PFSK-1 (cell line): ENCODE results near the gene NASP.

Experiments
- FOXP2 ChIP-seq: optimal IDR thresholded peaks from 2 replicates; pipeline ENCODE3; 2011; ENCODE audit warnings: borderline replicate concordance, control low read depth, inconsistent platforms; ENCODE audit not compliant: insufficient read depth; ENCODE audit errors: extremely low read length, extremely low read depth
- POLR2AphosphoS5 ChIP-seq: IDR thresholded peaks from 2 replicates; pipeline ENCODE4 v1.6.1; 2012; ENCODE audit warnings: low read depth, mild to moderate bottlenecking, control low read depth, low read length, moderate library complexity
- SIN3A ChIP-seq: IDR thresholded peaks from 2 replicates; pipeline ENCODE4 v1.6.1; 2012; ENCODE audit warnings: mild to moderate bottlenecking, low read length, moderate library complexity, borderline replicate concordance; ENCODE audit not compliant: insufficient read depth
- TAF1 ChIP-seq: IDR thresholded peaks from 2 replicates; pipeline ENCODE4 v1.6.1; 2012; ENCODE audit warnings: low read length, control low read depth, borderline replicate concordance; ENCODE audit not compliant: insufficient read depth
- TF ChIP-seq, protein P1 (sequence below), 2 experiments: IDR thresholded peaks; 2 replicates each; pipeline versions ENCODE4 v1.6.1 to v1.8.0; 2011 to 2012; ENCODE audit warnings: low read depth in 2 of 2, low read length in 2 of 2, control low read depth in 1 of 2, inconsistent platforms in 1 of 2, mild to moderate bottlenecking in 1 of 2, moderate library complexity in 1 of 2; ENCODE audit not compliant: insufficient read depth in 1 of 2

NASP gene

GRCh38 chr1:45545553-45546310, 38.1 kb upstream of the NASP start:
- TF ChIP-seq SIN3A: no peak
- no peak for TF ChIP-seq FOXP2
- no peak for TF ChIP-seq POLR2AphosphoS5
- TF ChIP-seq, protein P1, sequence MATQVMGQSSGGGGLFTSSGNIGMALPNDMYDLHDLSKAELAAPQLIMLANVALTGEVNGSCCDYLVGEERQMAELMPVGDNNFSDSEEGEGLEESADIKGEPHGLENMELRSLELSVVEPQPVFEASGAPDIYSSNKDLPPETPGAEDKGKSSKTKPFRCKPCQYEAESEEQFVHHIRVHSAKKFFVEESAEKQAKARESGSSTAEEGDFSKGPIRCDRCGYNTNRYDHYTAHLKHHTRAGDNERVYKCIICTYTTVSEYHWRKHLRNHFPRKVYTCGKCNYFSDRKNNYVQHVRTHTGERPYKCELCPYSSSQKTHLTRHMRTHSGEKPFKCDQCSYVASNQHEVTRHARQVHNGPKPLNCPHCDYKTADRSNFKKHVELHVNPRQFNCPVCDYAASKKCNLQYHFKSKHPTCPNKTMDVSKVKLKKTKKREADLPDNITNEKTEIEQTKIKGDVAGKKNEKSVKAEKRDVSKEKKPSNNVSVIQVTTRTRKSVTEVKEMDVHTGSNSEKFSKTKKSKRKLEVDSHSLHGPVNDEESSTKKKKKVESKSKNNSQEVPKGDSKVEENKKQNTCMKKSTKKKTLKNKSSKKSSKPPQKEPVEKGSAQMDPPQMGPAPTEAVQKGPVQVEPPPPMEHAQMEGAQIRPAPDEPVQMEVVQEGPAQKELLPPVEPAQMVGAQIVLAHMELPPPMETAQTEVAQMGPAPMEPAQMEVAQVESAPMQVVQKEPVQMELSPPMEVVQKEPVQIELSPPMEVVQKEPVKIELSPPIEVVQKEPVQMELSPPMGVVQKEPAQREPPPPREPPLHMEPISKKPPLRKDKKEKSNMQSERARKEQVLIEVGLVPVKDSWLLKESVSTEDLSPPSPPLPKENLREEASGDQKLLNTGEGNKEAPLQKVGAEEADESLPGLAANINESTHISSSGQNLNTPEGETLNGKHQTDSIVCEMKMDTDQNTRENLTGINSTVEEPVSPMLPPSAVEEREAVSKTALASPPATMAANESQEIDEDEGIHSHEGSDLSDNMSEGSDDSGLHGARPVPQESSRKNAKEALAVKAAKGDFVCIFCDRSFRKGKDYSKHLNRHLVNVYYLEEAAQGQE (IDR thresholded peaks at IDR 0.05; ENCODE audit: insufficient read depth in 1 of 2, low read depth in 2 of 2, low read length in 2 of 2): no peak
- no peak for TF ChIP-seq TAF1

GRCh38 chr1:45550401-45551351, 33.2 kb upstream of the NASP start, which contains the start of gene AKR1A1:
Gene AKR1A1, plus strand, starts transcription at chr1:45550826. Its CDS starts 10,969 bp downstream, at chr1:45561795.
- TF ChIP-seq SIN3A: peak; percentile 22; the same call in 1 of the 2 replicates
- TF ChIP-seq, protein P1 (IDR thresholded peaks at IDR 0.05; ENCODE audit: insufficient read depth in 1 of 2, low read depth in 2 of 2, low read length in 2 of 2): no peak
- no peak; the same call in 1 of the 2 replicates for TF ChIP-seq TAF1
- TF ChIP-seq FOXP2: peak; percentile 45
- TF ChIP-seq POLR2AphosphoS5: peak; percentile 88

- TF ChIP-seq, protein P1 (IDR thresholded peaks at IDR 0.05; ENCODE audit: insufficient read depth in 1 of 2, low read depth in 2 of 2, low read length in 2 of 2): no peak
- TF ChIP-seq TAF1 (no peak), POLR2AphosphoS5 (no peak), SIN3A (no peak), FOXP2 (no peak)
Measured at GRCh38 chr1:45551684-45552083, 32.2 kb upstream of the NASP start.

DNA sequence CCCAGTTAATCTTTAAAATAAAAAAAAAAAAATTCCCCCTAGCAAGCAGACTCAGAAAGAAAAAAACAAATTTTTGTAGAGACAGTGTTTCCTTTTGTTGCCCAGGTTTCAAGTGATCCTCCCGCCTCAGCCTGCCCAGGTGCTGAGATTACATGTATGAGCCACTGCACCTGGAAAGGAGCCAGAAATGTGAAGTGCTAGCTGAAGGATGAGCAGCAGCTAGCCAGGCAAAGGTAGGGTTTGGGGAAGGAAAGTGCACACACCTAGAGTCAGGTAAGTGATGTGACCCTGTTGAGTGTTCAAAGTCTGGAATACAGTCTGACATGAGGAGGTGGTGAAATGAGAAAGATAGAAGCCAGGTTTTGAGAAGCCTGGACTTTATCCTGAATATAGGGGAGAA, 31.5 kb upstream of the NASP start:
- TF ChIP-seq FOXP2: no peak
- TF ChIP-seq TAF1: no peak

- TF ChIP-seq, protein P1 (IDR thresholded peaks at IDR 0.05; ENCODE audit: insufficient read depth in 1 of 2, low read depth in 2 of 2, low read length in 2 of 2): no peak
Measured at GRCh38 chr1:45554198-45554597, 29.6 kb upstream of the NASP start.
